Activated T-cell treated with anti-CD3 and anti-CD28 coated beads, Interleukin-2, amount 50 U/mL, for 1 hour (primary cell): Measurements from ENCODE around the gene MYLK2.
"Not testable (repeated sequence)": the region's sequence is repeated elsewhere in the genome, so short reads cannot be mapped to it uniquely, and the experiment has no call there.

Experiments used
- DNase-seq: peaks from one replicate; pipeline ENCODE4 v3.0.0-alpha.2; 2020

MYLK2 gene

DNA sequence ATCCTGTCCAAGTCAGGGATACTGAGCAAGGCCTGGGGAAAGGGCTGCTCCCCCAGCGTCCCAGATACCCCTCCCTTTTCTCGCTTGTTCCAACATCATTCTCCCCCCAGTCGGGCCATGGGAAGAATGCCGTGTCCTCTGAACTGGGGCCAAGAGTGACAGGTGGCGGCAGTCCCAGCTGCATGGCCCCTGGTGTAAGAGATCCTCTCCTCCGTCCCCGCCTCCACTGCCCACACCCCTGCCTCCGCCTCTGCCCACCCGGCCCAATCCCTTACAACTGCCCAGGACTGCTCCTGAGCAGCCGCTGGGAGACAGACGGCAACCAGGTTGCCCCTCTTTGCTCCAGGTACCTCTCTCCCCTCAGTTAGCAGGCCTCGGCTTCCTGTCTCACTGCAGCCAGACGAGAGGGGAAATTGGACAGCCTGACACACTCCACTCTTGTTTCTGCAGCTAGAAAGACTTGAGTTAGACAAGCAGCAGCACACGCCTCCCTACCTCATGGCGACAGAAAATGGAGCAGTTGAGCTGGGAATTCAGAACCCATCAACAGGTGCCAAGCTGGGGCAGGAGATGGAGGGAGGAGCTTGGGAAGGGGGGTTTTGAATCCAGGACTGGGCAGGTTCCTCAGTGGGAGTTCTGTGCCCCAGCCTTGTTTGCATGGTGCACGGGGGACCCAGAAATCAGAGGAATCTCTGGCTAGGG is at the start of gene MYLK2:
Gene MYLK2, plus strand, starts transcription at position 274 of the 702 bp plus-strand sequence. Its CDS starts 225 bp downstream, at position 499.
- DNase-seq, result no peak

DNA sequence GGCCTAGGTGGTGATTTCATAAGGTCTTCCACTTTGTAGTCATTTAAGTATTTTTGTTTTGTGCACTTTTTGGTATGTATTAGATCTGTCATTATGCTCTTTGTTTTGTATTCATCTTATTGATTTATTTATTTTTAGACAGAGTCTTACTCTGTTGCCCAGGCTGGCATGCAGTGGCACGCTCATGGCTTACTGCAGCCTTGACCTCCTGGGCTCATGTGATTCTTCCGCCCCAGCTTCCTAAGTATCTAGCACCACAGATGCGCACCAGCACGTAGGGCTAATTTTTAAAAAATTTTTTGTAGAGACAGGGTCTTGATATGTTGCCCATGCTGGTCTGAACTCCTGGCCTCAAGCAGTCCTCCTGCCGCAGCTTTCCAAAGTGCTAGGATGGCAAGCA is 49.5 kb upstream of the MYLK2 start:
- DNase-seq, result no peak

DNA sequence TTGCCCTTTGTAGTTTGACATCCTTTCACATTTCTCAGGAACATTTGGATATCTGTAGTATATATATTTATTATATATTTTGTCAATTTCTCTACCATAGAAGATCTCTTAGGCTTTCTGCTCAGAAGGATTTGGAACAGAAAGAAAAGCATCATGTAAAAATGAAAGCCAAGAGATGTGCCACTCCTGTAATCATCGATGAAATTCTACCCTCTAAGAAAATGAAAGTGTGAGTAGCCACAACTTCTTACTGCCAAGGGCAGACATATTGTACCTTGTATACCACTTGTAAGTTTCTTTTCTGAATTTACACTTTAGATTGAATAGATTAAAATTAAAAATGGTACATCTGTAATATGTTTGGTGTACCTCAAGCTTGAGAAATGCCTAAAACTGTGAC is 48.9 kb upstream of the MYLK2 start:
- DNase-seq, result no peak

DNA sequence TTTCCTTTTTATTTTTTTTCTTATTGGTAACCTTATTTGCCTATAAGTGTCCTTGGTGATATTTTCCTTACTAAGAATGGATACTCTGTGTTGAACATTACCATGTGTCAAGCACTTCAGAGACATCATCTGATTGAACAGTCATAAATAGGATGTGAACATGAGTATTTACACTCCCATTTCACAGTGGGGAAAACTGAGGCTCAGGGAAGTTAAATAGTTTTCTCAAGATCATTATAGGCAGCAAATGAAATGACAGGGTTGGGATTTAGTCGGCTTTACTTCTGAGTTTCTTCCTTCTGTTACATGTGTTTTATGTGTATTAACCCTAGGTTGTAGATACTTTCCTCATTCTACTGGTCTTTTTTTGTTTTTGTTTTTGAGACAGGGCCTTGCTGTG is 44.7 kb upstream of the MYLK2 start:
- DNase-seq, result no peak

DNA sequence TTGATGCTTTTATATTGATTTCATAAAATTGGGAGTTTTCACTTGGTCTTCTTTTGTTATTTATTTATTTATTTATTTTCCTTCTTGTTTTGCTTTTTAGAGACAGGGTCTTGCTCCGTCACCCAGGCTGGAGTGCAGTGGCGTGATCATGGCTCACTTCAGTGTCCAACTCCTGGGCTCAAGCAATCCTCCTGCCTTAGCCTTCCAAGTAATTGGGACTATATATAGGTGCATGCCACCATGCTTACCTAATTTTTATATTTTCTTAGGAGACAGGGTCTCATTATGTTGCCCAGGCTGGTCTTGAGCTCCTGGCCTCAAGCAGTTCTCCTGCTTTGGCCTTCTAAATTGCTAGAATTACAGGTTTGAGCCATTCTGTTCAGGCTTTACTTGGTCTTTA is 38.3 kb upstream of the MYLK2 start:
- no peak for DNase-seq

DNA sequence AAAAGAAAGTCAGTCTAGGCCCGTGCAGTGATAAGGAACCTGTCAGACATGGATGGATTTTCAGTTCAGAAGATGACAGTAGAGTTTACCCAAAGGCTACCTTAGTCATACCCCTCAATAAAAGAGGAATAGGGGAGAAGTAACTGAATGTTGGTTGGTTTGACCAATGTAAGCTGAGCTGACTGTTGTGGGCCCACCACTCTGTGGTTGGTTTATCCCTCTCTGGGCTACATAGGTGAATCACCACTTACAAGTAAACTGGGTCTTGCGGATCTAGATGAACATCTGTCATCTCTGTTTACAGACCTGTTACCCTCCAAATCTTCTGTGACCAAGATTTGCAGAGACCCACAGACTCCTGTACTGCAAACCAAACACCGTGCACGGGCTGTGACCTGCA is 37.2 kb upstream of the MYLK2 start:
- DNase-seq, result no peak

DNA sequence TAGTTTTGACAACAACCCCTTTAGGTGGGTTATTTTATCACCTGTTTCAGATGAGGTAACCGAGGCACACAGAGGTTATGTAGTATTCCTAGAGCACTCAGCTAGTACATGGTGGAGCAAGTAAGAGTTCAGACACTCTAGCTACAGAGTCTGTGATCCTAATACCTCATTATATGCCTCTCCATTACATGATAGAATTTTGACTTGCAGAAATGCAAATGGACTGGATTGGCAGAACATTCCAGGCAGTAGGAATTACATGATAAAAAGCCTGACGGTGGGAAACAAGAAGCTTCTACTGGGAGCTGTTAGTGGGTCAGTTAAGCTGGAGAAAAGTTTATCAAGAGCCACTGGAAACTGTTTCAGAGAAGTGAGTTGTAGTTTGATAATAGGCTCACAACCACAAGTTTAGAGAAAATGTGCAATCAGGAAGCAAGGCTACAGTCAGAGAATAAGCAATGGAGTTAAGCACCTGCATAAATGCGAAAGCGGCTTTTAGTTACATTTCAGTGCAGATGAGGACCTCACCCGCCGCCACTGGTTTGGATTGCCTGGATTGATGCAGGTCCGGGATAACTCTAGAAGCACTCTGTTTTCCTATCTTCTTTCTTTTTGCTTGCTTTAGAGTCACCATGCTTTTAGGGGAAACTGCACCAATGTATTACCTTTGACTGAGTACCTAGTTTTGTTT is 34.7 kb upstream of the MYLK2 start:
- no peak for DNase-seq

DNA sequence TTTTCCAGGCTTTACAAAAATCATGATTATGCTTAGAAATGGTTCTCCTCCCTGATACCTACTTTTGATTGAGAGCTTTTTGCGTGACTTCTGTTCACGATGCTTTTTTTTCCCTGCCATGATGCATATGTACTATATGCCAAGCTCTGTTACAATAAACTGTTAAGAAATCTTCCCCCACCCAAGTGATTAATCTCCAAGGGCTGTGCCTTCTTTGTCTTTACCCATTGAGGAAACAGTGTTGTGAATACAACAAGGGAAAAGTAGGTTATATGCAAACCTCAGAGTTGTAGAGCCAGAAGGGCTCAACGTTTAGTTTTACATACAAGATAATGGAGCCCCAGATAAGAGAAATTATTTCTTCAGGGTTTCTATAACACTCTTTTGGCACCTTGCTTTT is 34.1 kb upstream of the MYLK2 start:
- no peak for DNase-seq

DNA sequence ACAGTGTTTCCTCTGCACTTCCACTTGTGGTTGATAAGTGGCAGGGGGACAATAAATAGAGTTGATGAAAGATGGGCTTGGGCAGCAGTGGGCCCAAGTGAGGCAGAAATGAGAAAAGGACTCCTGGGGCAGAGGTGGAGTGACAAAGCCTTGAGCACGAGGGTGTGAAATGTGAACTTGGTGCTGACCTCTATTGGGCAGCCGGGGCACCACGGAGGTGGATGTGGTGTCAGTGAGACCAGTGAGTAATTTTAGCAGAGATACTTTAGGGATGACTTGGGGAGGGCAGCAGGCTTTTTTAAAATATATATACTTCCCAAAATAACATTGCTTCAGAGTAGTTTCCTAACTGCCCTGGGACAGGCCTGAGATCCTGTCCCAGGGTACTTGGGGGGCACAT is 30.6 kb upstream of the MYLK2 start:
- no peak for DNase-seq

DNA sequence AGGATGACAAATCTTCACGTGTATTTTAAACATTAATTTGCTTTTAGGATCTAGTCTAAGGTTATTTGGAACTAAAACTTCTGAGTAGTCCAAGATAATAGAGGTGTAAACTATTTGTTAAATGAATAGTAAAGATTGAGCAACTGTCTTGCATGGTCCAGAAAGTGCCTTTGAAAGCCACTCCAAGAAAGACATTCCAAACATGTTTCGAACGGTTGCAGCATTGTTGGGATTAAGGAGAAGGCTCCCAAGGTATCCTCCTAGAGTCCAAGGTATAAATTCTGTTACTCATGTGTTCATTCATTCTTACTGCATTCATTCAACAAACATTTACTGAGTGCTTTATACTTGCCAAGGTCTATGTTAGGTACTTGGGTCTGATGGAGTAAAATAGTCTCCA is 28.8 kb upstream of the MYLK2 start:
- no peak for DNase-seq

DNA sequence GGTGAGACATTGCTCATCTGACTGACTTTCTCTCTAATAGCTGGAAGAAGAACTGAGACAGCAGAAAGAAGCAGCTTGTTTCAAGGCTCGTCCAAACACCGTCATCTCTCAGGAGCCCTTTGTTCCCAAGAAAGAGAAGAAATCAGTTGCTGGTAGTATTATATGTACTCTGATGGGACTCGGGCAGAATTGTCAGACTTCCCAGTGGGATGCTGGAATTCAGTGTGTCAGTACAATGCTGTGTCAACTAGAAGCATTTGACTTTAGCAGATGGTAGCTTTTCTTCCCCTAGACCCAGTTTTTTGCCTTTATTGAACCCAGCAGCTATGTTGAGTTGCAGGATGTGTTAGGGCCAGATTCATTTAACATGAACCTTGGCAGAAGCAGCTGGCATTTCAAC is 21.8 kb upstream of the MYLK2 start:
- no peak for DNase-seq

DNA sequence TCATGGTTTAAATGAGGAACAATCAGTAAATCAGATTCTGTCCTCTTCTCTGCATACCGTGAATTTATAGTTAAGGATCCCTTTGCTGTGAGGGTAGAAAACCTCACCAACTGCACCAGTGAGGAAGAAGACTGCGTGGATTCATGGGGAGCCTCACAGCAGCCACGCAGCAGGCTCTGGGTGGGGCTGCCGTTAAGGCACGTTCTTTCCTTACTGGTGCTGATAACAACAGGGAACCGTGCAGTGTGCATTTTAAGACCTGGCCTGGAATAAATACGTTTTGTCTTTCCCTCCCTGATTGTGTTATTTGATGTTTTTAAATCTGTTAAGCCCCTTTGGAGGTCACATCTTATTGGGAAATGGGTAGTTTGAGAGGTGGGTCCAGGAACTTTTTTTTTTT is 17.6 kb upstream of the MYLK2 start:
- no peak for DNase-seq

DNA sequence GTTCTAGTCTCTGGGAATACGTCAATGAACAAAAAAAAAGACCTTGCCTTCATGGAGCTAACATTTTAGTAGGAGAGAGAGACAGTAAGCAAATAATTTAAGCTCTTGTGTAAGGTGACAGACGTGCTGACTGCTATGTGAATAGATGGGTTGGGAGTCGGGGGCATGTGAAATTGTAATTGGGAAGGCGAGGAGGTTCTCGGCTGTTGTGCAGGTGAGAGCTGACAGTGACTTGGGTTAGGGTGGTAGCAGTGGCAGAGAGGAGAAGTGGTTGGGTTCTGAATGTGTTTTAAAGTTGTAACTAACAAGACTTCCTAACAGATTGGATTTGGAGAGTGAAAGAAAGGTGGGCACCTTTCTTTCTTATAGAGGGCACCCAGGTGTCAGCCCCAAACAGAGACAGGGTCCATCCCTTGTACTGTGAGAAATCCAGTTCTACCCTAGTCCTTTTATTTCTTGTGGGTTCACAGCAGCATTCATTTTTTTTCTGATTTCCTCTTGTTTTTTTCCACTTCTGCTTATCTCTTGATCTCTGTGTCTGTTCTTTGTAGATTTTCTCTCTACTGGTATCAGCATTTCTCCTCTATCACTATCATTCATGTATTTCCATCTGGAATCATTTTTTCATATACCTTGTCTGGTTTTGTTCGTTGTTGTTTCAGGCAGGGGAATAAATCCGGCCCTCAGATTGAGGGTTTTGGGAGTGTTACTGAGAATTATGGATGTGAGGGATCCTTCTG is 15.4 kb upstream of the MYLK2 start:
- DNase-seq, result no peak

DNA sequence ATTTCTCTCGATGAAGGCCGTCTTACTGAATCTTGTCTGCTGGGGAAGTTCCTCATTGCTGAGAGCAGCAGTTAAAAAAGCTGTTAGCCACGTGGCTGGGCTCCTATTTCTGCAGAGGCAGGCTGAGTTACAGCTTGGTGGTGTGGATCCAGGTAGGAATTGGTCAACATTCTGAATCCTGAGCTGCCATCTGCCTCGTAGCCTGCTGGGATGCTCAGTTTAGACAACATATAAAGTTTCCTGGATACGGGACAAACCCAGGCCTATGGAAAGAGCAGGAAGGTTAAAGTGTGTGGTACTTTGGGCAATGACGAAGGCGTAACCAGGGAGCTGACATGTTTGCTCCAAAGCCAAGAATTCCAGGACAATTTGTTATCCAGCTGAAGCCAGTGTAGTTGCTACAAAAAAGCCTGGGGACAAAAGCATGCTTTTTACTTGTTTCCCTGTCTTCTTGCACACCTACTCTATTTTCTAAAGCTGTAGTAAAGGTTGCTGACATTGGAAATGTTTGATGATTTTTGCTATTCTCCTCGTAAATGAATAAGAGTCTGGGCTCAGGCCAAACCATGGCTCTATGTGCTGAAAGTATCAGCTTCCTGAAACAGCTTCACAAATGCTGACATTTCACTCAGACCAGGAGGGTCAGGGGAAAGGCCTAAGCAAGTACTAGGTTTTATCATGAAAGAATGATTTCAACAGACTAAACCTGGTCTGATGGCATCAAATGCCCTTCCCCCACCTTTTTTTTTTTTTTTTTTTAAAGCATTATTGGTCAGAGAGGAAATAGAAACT is 12.4 kb upstream of the MYLK2 start:
- DNase-seq, result no peak

DNA sequence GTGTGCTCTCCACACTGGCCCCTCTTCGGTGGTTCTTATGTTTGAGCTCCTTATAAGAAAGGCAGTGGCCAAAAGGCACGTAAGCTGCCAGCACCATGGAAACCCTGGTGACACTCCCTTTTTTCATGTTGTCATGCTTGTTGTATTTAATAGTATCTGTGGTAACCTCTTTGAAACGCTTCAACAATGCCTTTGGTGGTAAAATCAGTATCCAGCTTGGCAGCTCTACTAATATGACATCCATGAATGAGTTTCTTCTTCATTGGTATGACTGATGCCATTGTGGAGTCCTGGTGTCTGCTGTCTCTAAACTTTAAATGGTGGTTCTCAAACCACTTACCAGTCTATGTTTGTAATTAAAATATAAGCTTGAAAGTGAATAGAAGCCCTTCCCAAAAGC is 10.7 kb upstream of the MYLK2 start:
- DNase-seq, result no peak

DNA sequence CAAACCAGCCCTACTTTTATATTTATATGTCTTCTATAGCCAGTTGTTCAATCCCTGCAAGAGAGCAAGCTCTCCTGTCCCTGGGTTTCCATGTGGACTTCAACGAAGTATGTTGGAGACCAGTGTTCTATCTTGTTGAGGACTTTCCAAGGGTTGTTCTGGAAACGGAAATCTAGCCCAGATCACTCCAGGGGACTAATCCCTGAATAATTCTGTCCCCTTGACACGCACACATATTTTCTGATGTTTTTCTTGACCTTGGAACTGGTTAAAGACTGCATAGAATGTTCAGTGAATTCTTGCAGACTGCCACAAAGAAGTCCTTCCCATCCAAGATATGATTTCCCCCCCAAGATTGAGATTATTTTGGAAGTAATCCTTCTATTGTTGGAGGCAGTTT is 9.5 kb upstream of the MYLK2 start:
- DNase-seq, result no peak

DNA sequence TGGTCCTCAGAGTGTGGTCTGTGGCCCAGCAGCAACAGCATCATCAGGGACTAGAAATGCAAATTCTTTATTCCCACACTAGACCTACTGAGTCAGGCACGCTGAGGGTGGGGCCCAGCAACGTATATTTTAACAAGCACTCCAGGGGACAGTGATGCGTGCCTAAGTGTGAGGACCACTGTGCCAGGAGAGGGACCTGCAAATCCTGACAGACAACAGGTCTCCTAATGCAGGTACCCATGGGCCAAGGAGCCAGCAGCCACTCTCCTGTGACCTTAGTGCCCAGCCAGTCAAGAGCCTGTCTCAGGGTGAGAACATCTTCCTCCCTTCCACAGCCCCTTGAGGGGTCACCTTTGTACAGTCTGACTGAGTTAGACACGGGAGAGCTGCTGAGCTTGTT is 8.0 kb upstream of the MYLK2 start:
- no peak for DNase-seq

DNA sequence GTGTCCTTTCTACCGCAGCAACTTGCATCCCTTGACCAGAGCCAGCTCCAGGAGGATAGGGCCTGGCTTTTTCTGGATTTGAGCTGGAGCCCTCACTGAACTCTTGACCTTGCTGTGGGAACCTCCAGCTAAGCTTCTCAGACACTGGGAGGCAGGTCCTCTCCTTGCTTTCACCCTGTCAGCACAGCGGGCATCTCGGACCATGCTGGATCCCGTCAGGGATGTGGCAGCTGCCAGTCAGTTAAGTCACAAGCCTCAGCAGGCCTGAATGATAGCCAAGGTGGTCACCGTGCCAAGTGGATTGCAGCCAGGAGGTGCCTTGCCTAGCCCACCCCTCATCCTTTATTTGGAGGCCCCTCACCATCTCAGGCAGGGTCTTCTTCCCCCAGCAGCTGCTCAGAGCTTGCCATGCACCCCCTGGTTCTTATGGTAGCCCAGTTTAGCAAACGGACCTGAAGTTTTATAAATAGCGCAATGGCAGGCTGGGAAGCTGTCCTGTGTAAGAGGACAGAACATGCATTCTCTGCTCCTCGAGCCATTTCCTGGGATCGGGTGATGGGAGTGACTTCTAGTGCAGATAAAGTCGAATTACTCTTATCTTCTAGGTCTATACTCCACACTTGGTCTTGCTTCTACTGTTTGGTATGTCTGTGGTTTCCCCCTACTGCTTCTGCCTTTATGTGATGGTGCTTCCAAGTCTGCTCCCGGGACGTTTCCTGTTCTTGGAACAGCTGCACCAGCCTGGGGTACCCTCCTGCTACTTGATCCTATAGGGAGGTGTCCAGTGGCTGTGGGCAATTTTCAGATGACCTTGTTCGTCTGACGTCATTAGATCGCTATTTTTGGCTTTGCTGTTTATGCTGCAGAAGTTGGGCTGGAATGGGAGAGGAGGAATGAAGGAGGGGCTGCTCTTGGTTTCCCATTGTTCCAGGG is 7.1 kb upstream of the MYLK2 start:
- DNase-seq, result no peak

DNA sequence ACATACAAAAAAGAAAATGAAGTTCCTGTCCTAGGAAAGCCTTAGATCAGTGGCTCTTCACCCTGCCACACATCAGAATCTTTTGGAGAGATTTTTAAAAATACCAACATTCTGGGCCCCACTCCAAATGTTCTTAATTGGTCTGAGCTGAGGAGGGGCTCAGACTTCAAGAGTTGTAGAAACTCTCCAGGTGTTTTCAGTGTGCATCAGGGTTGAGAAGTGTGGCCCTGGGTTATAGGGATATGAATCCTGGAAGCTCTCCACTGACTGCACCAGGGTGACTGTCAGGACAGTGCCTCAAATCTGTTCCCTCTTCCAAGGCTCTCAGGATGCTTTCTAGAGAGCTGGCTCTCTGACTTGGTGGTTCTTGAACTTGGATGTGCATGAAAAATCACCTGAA is 5.5 kb upstream of the MYLK2 start:
- no peak for DNase-seq

DNA sequence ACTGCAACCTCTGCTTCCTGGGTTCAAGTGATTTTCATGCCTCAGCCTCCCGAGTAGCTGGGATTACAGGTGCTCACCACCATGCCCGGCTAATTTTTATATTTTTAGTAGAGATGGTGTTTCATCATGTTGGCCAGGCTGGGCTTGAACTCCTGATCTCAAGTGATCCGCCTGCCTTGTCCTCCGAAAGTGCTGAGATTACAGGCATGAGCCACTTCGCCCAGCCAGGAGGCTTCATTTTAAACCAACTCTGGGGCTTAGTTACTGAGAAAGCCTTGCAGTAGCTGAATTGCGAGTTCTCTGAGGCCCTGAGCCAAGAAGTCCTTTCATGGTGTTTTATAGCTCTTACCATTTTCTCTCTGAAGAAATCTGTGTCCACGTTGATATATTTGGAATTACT is 5.0 kb upstream of the MYLK2 start:
- DNase-seq, result not testable (repeated sequence)

DNA sequence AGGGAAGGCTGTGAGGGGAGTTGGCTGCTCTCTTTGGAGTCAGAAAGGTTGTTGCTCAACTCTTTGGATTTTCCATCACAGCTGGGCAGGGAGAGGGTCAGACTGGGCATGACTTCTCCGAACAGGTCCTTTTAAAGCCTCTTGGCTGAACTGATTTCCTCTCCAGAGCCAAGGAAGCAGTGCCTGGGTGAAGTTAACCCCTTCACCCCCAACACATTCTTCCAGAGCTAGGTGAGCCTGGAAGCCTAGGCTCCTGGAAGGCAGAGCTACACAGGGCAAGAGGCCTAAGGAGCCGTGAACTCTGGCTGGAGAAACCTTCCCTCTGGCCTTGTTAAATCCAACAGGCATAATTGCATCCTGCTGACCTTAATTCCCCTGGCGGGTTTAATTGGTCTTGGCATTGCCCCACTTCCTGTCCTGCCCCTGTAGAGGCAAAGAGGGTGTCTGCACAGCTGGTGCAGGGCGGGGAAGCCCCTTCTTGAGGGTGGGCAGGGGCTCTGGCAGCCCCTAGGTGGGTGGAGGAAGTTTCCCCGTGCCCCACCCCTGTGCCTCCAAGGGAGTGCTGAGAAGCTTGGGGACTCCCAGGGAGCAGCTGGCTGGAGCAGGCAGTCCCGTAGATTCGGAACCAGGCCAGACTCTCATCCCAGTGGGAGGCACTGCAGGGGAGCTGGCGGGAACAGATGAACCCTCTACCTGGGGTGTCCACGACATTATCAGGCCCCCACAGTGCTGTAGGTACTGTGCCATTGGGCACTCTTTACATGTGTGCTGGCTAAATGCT is 3.6 kb upstream of the MYLK2 start:
- no peak for DNase-seq
